Retina (tissue), 1 donor: ENCODE results near the gene VWA7.

ENCODE experiments used
- DNase-seq: peaks from one replicate; pipeline ENCODE4 v3.0.0-alpha.2; 2016

VWA7 gene

DNA sequence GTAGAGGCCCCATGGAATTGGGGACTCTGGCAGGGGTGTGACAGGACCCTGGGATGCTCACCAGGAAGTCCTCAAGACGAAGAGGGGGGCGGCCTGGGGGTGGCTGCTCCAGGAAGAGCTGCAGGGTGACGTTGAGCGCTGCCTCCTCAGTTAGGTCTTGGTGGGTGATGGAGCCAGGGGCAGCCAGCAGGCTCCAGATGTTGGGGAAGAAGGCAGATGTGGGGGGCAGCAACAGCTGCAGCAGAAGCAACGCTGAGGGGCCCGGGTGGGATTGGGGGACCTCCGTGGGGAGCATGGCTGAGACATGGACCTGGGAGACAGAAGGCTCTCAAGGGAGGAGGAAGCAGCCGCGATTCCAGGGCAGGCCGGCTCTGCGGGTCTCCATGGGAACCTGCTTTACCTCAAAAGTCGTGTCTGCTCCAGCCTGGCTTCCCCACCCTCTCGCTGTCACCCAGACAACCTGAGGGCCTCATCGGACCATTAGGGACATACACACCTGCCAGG lies 591 bp downstream of the VWA7 start:
- DNase-seq: no peak

DNA sequence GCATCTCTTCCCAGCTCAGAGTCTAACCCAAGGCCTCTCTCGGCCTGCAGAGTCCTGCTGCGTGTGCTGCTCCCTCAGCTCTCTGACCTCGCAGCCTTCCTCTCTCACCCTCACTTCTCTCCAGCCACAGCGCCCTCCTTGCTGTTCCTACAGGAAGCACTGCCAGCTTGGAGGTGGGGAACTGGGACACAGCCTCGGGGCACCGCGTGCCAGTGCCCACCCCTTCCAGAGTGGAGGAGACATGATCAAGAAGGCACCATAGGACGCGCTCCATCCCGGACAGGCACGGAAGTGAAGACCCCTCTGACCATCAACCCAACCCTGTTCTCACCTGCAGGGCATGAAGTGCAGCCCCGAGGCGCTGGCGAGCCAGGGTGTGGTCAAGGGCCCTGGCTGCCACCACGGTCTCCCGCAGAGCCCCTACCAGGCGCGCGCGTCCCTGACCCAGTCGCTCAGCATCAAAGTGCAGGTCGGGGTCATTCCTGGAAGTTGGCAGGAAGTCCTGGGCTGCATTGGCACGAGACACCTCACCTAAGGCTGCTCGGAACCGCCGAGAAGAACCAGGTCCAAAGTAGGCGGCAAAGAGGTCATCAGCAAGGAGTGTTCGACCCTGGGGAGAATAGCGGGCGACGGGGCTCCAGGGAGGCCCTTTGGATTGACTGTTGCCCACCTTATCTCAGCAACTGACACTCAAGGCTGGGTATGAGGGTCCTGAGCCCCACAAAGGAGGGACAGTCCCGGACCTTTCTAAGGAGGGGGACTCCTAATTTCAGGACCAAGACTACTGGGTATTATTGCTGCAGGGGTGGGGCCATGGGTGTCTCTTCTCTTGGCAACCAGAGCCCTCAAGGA lies 1.3 kb downstream of the VWA7 start:
- DNase-seq: no peak

DNA sequence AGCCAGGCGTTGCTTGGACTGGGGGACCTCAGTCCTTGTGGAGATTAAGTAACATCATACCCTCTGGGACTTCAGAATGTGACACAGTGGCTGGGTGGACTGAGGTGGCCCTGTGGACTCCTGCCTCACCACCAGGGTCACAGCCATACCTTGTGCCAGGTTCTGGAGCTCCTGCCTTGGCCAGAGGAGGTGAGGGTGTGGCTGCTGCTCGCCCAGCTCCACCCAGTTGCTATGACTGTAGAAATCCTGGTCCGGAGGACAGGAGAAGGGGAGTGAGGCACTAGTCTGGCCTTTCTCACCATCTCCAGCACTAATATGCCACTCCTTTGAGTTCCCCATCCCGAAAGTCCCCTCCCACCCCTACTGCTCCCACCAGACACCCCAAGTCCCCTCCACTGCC lies 1.9 kb downstream of the VWA7 start:
- no peak for DNase-seq

DNA sequence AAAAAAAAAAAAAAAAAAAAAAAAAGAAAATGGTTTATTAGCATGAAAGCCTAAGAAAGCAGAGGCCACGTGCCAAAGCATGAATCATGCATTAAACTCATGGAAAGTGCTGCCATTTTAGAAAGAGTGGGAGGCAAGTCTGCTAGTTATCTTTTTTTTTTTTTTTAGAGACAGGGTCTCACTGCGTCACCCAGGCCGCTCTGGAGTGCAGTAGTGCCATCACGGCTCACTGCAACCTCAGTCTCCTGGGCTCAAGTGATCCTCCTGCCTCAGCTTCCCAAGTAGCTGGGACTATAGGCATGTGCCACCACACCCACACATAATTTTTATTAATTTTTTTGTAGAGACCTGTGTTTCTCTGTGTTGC lies 5.2 kb downstream of the VWA7 start:
- no peak for DNase-seq

DNA sequence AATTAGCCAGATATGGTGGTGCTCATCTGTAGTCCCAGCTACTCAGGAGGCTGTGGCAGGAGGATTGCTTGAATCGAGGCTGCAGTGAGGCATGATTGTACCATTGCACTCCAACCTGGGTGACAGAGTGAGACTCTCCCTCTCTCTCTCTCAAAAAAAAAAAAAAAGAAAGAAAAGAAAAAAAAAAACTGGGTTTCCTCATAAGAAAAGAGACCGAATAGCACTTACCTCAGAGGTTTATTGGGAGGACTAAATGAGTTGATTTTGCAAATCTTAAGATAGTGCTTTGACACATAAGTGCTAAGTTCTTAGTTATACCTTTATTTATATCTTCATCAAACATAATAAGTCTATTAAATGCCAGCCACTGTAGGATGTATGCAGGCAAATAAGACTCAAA lies 6.3 kb downstream of the VWA7 start:
- no peak for DNase-seq

DNA sequence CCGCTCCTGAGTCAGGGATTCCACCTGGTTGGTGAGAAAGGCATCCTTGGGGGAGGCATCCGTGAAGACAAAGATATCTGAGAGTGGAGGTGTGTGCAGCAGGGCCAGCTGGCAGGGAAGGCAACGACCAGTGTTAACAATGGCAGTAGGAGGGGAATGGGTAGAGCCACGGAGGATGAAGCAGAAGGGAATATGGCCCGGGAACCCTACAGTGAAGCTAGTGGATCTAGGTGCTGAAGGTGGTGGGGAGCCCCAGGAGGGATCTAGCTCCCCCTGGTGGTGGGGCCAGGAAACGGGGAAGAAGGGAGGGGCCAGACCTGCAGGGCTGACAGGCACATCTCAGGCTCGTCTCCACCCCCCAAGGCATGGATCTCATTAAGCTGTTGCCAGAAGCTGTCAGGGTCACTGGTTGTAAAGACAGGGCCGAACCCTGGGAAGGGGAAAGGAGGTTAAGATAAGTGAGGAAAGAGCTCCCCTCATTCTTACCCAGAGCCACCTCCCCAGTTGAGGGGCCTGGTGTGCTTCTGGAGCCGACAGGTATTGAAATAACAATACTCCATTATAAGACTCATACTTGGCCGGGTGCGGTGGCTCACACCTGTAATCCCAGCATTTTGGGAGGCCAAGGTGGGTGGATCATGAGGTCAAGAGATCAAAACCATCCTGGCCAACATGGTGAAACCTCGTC lies 7.3 kb downstream of the VWA7 start:
- peak; percentile 29 for DNase-seq

DNA sequence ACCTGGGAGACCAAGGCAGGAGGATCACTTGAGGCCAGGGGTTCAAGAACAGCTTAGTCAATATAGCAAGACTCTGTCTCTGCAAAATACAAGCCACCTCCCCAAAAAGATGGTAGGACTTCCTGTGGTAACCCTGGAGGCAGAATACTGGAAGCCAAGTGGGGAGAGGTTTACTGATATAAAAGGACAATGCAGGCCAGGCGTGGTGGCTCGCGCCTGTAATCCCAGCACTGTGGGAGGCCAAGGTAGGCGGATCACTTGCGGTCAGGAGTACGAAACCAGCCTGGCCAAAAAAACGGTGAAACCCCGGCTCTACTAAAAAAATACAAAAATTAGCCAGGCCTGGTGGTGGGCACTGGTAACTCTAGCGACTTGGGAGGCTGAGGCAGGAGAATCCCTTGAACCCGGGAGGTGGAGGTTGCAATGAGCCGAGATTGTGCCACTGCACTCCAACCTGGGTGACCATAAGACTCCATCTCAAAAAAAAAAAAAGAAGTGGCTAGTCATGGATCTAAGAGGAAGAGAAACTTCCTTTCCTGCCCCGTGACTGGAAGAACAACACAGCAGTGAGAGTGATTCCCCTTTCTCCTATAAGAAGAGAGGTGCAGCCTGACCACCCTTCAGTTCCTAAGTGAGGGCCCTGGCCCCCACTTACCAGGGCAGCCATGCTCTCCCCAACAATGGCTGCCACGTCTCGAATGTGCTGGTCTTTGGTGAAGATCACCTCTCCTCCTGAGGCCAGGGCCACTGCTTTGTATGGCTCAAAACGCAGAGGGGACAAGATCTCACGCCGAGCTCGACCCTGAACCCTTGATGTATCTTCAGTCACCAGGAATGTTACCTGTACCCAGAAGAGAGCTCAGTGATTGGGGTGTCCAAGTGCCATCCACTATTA lies 8.5 kb downstream of the VWA7 start:
- no peak for DNase-seq

DNA sequence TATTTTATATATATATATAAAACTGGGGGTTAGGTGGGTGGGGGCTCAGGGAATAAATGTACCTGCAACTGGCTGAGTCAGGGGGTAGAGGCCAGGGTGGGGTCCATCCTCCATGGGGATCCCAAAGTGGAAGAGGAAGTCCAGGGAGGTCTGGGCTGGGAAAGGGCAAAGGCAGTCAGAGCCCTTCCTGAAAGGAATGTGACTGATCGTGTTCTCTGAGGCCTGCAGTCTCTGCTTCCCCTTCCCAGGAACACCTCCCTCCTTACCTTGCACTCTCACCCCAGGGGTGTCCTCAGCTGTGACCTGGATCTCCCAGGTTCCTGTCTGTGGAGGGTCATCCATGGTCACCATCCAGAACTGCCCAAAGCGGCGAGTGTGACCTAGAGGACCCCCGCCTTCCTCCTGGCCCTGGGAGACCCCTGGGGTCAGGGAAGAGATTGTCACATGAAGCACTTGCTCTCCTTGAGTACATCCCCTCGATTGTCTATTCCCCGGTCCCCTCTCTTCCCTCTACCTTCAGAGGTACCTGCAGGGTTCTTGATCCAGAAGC lies 10.0 kb downstream of the VWA7 start:
- no peak for DNase-seq

DNA sequence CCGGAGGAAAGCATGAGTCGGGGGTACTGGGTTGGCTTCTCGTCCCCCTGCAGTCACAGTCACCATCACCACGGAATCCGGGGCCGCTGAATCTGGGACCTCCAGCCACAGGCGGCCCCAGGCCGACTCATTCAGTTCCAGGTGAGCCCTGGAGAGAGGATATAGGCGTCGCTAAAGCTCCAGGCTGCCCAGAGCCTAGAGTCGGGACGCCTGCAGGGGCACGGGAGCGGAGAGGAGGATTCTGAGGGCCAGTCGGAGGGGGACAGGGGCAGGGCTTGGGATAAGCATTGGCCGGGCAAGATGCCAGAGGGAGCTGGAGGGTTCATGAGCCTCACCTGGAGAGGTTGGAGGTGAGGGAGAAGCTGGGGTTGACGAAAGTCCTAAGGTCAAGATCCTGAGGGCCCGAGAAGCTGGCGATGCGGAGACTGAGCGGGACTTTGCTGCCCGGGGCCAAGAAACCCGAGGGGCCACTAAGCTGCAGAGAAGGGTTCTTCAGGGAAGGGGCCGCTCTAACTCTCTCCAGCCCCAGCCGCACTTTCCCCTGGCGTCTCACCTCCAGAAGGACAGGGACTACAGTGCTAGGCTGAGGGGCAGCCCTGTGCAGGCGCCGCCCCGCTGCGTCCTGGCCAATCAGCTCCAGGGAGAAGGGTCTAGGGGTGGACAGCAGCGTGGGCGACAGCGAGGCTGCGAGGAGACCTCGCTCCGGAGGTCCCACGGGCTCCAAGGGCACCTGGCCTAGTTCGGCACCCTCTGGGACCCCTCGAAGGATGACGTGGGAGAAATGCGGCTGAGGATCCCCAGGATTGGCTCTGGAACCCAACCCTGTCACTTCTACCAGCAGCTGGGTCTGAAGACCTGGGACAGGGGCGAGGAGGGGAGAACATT lies 11.0 kb downstream of the VWA7 start:
- DNase-seq: peak; percentile 79

DNA sequence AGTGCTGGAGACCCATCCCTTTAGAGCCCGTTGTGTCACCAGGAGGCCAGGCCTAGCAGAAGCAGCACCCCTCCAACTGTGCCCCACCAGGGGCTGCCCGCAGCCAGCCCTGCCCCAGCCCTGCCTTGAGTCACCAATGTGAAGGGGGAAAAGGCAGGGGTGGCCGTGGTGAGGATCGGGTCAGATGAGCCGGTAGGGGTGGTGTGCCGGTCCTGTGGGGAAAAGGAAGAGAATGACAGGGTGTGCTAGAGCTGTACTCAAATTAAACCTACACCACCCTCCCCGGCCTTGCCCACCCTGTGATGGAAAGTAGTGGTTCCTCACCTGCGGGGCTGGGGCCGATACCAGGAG lies 11.6 kb downstream of the VWA7 start:
- DNase-seq: no peak

DNA sequence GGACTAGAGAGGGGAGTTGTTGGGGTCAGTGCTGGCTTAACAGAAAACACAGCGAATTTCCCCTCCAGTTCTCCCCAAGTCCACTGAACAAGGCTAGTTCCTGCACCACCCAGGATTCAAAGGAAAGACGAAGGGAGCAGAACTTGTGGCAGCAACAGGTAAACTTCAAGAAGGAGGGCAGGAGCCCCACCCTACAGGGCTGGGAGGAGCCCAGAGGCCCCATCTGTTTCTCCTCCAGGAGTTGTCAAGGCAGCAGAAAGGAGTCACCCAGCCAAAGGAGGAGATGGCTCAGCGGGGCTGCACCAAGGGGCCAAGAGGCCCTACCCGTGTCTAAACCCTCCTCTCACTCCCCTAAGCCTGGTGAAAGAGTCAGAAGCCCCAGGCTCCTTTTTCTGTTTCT lies 12.9 kb downstream of the VWA7 start:
- DNase-seq: no peak

DNA sequence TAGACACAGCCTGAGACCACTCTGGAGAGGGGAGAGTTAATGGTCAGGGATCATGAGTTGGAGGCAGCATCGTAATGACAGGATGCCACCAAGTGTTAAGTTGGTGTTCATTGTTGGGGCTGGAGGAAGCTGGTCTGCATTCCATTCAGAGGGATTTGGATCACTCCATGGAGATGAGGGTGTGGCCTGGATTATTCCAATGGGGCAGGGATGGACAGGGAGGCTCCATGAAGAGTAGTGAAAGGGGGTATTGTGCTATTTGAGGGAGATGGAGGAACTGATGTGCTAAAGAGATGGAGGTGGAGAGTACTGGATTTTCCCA lies 13.5 kb downstream of the VWA7 start:
- DNase-seq: peak; percentile 84

DNA sequence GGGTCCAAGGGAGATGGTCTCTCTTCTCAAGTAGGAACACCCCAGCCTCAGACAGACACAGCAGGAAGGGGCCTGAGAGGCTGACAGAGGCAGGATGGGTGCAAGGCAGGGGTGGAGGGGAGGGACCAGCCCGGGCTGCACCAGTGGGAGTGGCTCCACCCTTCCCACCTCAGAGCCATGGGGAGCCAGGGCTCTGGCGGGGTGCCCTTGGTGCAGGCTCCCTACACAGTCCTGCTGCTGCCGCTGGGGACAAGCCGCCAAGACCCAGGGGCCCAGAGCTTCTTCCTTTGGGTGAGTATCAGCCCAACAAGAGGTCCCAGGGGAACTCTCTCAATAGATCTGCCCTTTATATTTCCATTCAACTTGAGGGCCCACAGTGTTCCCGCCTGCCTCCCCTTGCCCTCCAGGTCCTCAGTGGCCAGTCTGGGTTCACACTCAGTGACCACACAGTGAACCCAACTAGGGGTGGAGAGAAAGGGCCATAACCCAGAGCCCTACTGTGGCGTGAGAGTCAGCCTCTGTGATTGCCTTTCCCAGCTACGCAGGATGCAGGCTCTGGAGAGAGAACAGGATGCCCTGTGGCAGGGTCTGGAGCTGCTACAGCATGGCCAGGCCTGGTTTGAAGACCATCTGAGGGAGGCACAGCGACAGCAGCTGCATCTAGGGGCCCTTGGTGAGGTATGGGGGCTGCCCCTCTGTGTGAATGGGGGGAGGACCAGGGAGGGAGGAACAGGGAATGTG lies 14.1 kb downstream of the VWA7 start:
- DNase-seq: no peak

DNA sequence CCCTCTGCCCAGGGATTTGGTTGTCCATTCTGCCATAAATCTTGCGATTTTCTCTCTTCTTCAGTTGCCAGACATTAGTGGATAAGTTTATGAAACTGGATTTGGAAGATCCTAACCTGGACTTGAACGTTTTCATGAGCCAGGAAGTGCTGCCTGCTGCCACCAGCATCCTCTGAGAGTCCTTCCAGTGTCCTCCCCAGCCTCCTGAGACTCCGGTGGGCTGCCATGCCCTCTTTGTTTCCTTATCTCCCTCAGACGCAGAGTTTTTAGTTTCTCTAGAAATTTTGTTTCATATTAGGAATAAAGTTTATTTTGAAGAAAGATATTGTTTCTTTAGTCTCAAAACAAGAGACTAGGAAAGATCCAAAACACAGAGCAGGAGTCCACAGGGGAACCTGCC lies 14.8 kb downstream of the VWA7 start, which contains the start of gene SAPCD1:
Gene SAPCD1, plus strand, starts transcription at position 301 of the 400 bp plus-strand sequence. CDS start 399 bp downstream, outside the sequence.
- DNase-seq: no peak

DNA sequence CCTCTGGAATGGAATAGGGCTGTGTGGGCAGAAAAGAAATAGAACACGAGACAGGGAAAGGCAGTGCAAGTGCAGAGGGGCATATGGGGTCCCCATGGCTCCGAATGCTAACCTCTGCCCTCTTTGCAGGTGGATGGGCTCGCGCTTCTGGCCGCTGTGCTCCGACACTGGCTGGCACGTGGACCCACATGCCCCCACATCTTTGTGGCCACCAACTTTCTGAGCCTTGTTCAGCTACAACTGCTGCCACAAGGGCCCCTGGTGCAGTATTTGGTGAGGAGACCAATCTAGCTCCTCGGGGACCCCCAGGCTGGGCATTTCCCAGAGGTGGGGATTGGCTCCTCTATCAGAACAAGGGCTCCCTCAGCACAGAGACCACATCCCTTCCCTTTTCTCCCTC lies 15.8 kb downstream of the VWA7 start:
- no peak for DNase-seq

DNA sequence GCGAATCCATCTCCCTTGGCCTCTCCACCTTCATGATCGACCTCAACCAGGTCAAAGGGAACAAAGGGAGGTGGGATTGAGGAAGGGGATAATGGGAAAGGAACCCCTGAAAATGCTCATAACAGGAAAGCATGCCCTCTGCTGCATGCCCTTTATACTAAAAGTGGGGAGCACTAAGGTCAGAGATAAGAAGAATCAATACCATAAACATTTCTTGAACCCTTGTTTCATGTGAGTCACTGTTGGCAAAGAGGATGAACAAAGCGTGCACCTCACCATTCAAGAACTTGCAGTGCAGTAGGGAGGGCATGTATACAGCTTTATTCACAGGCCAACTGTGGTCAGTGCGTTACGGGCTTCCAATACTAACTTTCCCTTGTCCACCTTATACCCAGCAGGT lies 16.3 kb downstream of the VWA7 start:
- no peak for DNase-seq

DNA sequence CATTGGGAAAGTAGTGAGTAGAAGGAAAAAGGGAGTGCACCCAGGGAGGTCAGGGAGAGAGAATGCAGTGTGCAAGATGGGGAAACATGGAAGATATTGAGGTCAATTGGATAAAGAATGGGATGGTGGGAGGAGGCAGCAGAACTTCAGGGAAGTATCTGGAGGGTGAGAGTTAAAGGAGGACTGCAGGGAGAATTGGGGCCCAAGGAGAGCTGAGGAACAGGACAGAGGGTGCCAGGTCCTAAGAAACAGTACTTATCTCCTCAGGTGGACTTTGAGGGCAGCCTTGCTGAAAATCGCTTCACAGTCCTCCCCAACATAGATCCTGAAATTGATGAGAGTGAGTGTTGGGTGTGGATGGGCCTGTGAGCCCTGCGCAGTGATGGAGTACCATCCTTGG lies 18.8 kb downstream of the VWA7 start:
- DNase-seq: no peak

DNA sequence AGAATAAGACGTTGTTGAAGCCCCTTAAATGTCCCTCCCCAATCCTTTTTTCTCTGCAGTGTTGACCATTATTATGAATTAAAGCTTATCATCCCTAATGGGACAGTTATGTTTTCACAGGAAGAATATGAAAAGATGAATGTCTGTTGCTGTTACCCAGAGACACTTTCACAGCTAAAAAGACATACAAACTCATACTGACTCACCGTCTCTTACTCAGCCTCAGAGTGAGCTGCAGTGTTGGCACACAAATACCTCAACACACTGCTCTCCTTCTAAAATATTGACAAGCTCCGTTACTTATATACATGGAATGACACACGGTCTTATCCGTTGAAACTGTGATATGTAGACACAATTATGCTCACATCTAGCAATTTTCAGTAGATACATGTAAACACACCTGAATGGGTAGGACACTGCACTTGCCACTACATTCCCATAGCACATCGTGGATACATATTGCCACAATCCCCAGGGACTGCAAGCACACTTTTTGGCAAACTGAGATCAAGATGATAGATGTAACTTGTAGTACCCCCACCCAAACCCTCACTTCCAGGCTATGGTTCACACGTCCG lies 24.3 kb downstream of the VWA7 start:
- DNase-seq: no peak

DNA sequence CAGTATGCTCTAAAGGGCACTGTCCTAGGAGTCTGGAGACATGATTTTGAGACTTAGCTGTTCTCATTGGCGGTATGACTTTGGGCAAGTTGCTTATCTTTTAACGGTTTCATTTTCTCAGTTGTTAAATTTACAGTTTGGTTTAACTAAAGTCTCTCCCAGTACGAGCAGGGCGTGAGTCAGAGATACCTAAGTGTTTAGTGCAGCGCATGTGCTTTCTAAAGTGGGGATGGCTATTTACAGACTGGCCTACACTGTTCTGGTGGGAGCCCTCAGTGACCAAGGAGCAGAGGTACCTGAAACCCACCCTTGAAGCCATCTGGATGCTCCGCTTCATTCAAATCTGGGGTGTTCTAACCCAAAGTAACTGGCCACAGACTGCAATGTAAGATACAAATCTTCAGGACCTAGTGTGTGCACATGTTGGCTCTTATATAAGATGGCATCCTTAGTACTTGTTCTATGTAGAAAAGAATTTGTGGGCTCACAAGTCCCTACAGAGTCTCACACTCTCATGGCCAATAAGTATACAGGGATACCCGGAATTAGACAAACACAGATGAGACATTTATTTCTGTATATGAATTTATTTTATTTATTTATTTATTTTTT lies 26.6 kb downstream of the VWA7 start:
- DNase-seq: no peak

DNA sequence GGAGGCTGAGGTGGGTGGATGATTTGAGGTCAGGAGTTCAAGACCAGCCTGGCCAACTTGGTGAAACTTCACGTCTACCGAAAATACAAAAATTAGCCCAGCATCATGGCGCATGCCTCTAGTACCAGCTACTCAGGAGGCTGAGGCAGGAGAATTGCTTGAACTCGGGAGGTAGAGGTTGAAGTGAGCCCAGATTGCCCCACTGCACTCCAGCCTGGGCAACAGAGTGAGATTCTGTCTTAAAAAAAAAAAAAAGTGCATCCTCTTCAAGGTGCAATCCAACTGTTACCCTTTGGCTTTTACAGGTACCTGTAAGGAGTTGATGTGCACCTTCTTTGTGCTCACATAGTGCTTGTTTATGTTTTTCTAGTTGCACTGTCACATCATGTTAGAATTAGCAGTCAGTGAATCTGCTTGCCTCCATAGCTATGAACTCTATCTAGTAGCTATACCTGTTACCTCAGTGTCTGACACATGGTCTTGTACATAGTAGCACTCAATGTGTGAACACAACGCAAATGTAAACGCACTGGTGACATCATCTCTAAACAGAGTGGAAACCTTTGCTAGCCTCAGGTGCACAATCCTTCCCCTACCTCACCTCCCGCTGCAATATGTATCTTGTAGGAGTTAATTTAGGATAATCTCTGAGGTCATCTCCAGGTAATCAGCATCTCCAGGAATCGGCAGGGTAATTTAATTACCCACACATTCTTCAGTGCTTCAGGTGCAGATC lies 27.7 kb downstream of the VWA7 start:
- no peak for DNase-seq
